GM12878 (cell line): Measurements from ENCODE around the gene REPIN1. TPM values are rescaled to one million over a fixed set of nuclear protein-coding genes. Genes with fewer than 3 reads are reported as not detected.

Experiments used
- ASH2L ChIP-seq: fragments of 300-600, 200-600 bp; sonication (generic); IDR thresholded peaks from 2 replicates; pipeline ENCODE4 v1.6.1; 2017; ENCODE audit warnings: low read depth, mild to moderate bottlenecking, borderline replicate concordance
- BACH1 ChIP-seq: fragments of 450-650 bp; IDR thresholded peaks from 2 replicates; pipeline ENCODE4 v1.6.1; 2017; ENCODE audit warnings: mild to moderate bottlenecking, borderline replicate concordance
- BCL11A ChIP-seq: IDR thresholded peaks from 2 replicates; pipeline ENCODE4 v1.6.1; 2011; ENCODE audit warnings: low read depth, low read length
- BRCA1 ChIP-seq: IDR thresholded peaks from 2 replicates; pipeline ENCODE4 v1.6.1; 2011; ENCODE audit warnings: low read depth, low read length, improper control_type of control experiment
- CBX3 ChIP-seq: fragments of 200-600 bp; sonication (generic); IDR thresholded peaks from 2 replicates; pipeline ENCODE4 v1.6.1; 2016; ENCODE audit warnings: low read depth, borderline replicate concordance
- ESRRA ChIP-seq: IDR thresholded peaks from 2 replicates; pipeline ENCODE4 v1.6.1; 2012; ENCODE audit warnings: mild to moderate bottlenecking, low read length, improper control_type of control experiment
- GABPA ChIP-seq: IDR thresholded peaks from 2 replicates; pipeline ENCODE4 v1.6.1; 2014; ENCODE audit warnings: antibody characterized with exemption, low read depth, mild to moderate bottlenecking, inconsistent platforms
- MXI1 ChIP-seq: fragments of 150-350 bp; IDR thresholded peaks from 2 replicates; pipeline ENCODE4 v1.6.1; 2011; ENCODE audit warnings: low read depth, mild to moderate bottlenecking, inconsistent platforms, low read length, improper control_type of control experiment
- POLR2AphosphoS5 ChIP-seq: IDR thresholded peaks from 2 replicates; pipeline ENCODE4 v1.6.1; 2011; ENCODE audit warnings: mild to moderate bottlenecking, low read length, inconsistent platforms
- RBBP5 ChIP-seq: fragments of 200-600 bp; sonication (generic); conservative IDR thresholded peaks from 2 replicates; pipeline ENCODE4 v1.6.1; 2016
- RFX5 ChIP-seq: IDR thresholded peaks from 2 replicates; pipeline ENCODE4 v1.6.1; 2011; ENCODE audit warnings: low read depth, low read length, improper control_type of control experiment
- SRF ChIP-seq, 2 experiments: IDR thresholded peaks; 2 replicates each; pipeline ENCODE4 v1.6.1; 2011; ENCODE audit warnings: low read depth in 2 of 2, low read length in 2 of 2, mild to moderate bottlenecking in 1 of 2, moderate library complexity in 1 of 2
- STAT1 ChIP-seq: fragments of 450-650 bp; conservative IDR thresholded peaks from 2 replicates; pipeline ENCODE4 v1.6.1; 2014; ENCODE audit warnings: antibody characterized with exemption, mild to moderate bottlenecking
- SUPT20H ChIP-seq: IDR thresholded peaks from 2 replicates; pipeline ENCODE4 v1.6.1; 2011; ENCODE audit warnings: low read depth, mild to moderate bottlenecking, low read length, moderate library complexity, borderline replicate concordance; ENCODE audit not compliant: control insufficient read depth
- ZNF24 ChIP-seq: fragments of 450-650 bp; IDR thresholded peaks from 2 replicates; pipeline ENCODE4 v1.6.1; 2017; ENCODE audit warnings: antibody characterized with exemption, mild to moderate bottlenecking
- ZSCAN29 ChIP-seq: fragments of 450-650 bp; IDR thresholded peaks from 2 replicates; pipeline ENCODE4 v1.6.1; 2017; ENCODE audit warnings: mild to moderate bottlenecking, moderate library complexity
- polyA plus RNA-seq, 11 experiments: library from polyadenylated mRNA; depleted of rRNA in 4 of 11; unstranded in 6 of 11; stranded (reverse) in 5 of 11; fragments of >200 nt; fragmentation: Nextera tagmentation in 4 of 11; fragmentation: Illumina TruSeq in 1 of 11; extraction: Ambion mirVana in 4 of 11; extraction: Trizol in 1 of 11; gene quantifications; 1 replicate in 1 of 11; 2 replicates in 10 of 11; pipeline versions ENCODE4 v1.2.1 to v1.2.3, GENCODE V29; 2011 to 2016; ENCODE audit warnings: inconsistent platforms in 2 of 11, missing spikeins in 2 of 11, low read depth in 1 of 11
- total RNA-seq, 4 experiments: library from RNA; depleted of rRNA in 3 of 4; stranded (reverse); fragments of >200 nt in 3 of 4; fragmentation: Illumina TruSeq in 1 of 4; extraction: Trizol in 1 of 4; gene quantifications; 2 replicates each; pipeline versions ENCODE4 v1.2.1 to v1.2.3, GENCODE V29; 2013 to 2021
- TF ChIP-seq, protein P1 (sequence below): fragments of 450-650 bp; IDR thresholded peaks from 2 replicates; pipeline ENCODE4 v1.6.1; 2018; ENCODE audit warnings: borderline replicate concordance, mild to moderate bottlenecking; ENCODE audit not compliant: partially characterized antibody
- TF ChIP-seq, protein P2 (sequence below): IDR thresholded peaks from 2 replicates; pipeline ENCODE4 v1.6.1; 2011; ENCODE audit warnings: low read depth, mild to moderate bottlenecking, low read length, moderate library complexity, borderline replicate concordance; ENCODE audit errors: extremely low read depth
- TF ChIP-seq, protein P3 (sequence below): IDR thresholded peaks from 2 replicates; pipeline ENCODE4 v1.6.1; 2012; ENCODE audit warnings: mild to moderate bottlenecking, low read depth, low read length
- TF ChIP-seq, protein P4 (sequence below): fragments of 450-650 bp; IDR thresholded peaks from 2 replicates; pipeline ENCODE4 v1.6.1; 2017; ENCODE audit warnings: low read depth, mild to moderate bottlenecking, moderate library complexity

The REPIN1 gene
- total and polyA plus RNA-seq, 10 of the 15 experiments (the other 5 are each of a cell fraction or from before 2014, with no cell fraction given), result 5.1 to 172 (median 76.9) TPM

DNA sequence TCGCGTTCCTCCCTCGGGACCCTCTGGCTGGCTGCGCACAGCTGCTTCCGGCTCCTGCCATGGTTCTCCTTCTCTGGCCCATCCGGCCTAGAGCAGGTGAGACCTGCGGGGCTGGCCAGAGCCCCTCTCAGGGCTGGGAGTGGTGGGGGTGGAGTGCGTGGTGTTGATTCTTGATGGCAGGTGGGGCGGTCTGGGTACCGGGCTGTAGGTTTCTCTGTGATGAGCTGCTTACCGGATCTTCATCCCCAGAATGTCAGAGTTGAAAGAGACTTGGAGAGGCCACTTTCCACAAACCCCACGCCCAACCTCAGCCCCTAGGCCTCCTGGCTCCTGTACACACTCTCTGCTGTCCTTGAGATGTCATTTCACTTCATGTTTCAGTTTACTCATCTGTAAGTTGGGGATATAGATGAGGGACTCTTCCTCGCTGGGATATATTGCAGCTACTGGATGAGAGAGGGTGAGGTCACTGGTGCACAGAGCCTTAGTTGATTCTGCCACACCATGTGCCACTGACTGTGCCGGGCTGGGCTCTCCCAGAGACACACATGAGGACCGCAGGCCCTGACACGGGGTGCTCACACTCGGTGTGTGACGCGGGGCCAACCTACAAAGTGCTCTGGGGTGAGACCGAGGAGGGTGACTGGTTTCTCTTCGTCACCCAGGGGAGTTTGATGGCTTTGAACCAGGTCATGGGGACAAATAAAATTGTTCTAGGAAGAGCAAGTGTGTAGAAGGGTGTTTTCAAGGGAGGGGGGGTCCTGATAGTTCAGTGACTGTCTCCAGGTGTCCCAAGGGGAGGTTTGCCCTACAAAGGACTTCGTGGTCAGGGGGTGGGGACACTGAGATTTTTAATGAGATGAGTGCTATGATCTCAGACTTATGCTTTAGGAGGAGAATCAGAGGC, 40.0 kb downstream of the REPIN1 start (continued):
- TF ChIP-seq, protein P1, sequence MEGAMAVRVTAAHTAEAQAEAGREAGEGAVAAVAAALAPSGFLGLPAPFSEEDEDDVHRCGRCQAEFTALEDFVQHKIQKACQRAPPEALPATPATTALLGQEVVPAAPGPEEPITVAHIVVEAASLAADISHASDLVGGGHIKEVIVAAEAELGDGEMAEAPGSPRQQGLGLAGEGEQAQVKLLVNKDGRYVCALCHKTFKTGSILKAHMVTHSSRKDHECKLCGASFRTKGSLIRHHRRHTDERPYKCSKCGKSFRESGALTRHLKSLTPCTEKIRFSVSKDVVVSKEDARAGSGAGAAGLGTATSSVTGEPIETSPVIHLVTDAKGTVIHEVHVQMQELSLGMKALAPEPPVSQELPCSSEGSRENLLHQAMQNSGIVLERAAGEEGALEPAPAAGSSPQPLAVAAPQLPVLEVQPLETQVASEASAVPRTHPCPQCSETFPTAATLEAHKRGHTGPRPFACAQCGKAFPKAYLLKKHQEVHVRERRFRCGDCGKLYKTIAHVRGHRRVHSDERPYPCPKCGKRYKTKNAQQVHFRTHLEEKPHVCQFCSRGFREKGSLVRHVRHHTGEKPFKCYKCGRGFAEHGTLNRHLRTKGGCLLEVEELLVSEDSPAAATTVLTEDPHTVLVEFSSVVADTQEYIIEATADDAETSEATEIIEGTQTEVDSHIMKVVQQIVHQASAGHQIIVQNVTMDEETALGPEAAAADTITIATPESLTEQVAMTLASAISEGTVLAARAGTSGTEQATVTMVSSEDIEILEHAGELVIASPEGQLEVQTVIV, result no peak
- TF ChIP-seq STAT1 (no peak), BCL11A (no peak), MXI1 (no peak), GABPA (no peak), ESRRA (peak; percentile 78; the same call in 1 of the 2 replicates), CBX3 (no peak), RFX5 (no peak), ASH2L (no peak), ZNF24 (no peak), POLR2AphosphoS5 (no peak), SRF (IDR thresholded peaks at IDR 0.05; ENCODE audit: low read depth in 2 of 2, low read length in 2 of 2) (no peak), BRCA1 (no peak), BACH1 (peak; percentile 22; the same call in 1 of the 2 replicates), ZSCAN29 (no peak), SUPT20H (no peak), RBBP5 (no peak)
- TF ChIP-seq, protein P2, sequence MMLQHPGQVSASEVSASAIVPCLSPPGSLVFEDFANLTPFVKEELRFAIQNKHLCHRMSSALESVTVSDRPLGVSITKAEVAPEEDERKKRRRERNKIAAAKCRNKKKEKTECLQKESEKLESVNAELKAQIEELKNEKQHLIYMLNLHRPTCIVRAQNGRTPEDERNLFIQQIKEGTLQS, result no peak
- TF ChIP-seq, protein P3, sequence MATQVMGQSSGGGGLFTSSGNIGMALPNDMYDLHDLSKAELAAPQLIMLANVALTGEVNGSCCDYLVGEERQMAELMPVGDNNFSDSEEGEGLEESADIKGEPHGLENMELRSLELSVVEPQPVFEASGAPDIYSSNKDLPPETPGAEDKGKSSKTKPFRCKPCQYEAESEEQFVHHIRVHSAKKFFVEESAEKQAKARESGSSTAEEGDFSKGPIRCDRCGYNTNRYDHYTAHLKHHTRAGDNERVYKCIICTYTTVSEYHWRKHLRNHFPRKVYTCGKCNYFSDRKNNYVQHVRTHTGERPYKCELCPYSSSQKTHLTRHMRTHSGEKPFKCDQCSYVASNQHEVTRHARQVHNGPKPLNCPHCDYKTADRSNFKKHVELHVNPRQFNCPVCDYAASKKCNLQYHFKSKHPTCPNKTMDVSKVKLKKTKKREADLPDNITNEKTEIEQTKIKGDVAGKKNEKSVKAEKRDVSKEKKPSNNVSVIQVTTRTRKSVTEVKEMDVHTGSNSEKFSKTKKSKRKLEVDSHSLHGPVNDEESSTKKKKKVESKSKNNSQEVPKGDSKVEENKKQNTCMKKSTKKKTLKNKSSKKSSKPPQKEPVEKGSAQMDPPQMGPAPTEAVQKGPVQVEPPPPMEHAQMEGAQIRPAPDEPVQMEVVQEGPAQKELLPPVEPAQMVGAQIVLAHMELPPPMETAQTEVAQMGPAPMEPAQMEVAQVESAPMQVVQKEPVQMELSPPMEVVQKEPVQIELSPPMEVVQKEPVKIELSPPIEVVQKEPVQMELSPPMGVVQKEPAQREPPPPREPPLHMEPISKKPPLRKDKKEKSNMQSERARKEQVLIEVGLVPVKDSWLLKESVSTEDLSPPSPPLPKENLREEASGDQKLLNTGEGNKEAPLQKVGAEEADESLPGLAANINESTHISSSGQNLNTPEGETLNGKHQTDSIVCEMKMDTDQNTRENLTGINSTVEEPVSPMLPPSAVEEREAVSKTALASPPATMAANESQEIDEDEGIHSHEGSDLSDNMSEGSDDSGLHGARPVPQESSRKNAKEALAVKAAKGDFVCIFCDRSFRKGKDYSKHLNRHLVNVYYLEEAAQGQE, result no peak
- TF ChIP-seq, protein P4, sequence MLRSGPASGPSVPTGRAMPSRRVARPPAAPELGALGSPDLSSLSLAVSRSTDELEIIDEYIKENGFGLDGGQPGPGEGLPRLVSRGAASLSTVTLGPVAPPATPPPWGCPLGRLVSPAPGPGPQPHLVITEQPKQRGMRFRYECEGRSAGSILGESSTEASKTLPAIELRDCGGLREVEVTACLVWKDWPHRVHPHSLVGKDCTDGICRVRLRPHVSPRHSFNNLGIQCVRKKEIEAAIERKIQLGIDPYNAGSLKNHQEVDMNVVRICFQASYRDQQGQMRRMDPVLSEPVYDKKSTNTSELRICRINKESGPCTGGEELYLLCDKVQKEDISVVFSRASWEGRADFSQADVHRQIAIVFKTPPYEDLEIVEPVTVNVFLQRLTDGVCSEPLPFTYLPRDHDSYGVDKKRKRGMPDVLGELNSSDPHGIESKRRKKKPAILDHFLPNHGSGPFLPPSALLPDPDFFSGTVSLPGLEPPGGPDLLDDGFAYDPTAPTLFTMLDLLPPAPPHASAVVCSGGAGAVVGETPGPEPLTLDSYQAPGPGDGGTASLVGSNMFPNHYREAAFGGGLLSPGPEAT, result no peak; the same call in 1 of the 2 replicates
